ENCODE measurements around the gene EEPD1.
"Not testable (repeated sequence)": the region's sequence is repeated elsewhere in the genome, so short reads cannot be mapped to it uniquely, and the experiment has no call there.

The EEPD1 gene

DNA sequence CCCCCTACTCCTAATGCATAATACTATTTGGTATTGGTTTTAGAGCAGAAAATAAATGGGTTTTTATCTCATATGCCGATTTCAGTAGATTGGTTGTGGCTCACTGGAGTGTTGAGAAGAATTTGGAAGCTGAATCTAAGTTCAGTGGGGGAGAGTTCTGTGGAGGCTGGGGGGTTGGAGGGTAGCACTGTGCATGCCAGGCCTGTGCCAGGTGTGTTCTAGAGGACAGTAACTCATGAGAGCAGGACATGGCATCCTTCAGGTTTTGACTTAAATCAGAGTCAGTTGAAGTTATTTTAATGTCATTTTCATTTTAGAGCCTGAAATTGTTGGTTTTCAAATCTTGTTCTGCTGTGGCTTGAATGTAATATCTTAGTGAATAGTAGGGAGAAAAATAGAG lies 79.5 kb downstream of the EEPD1 start:
- DNase-seq (ENCODE audit: low spot score), result no peak
- TF ChIP-seq, protein P1, sequence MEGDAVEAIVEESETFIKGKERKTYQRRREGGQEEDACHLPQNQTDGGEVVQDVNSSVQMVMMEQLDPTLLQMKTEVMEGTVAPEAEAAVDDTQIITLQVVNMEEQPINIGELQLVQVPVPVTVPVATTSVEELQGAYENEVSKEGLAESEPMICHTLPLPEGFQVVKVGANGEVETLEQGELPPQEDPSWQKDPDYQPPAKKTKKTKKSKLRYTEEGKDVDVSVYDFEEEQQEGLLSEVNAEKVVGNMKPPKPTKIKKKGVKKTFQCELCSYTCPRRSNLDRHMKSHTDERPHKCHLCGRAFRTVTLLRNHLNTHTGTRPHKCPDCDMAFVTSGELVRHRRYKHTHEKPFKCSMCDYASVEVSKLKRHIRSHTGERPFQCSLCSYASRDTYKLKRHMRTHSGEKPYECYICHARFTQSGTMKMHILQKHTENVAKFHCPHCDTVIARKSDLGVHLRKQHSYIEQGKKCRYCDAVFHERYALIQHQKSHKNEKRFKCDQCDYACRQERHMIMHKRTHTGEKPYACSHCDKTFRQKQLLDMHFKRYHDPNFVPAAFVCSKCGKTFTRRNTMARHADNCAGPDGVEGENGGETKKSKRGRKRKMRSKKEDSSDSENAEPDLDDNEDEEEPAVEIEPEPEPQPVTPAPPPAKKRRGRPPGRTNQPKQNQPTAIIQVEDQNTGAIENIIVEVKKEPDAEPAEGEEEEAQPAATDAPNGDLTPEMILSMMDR (IDR thresholded peaks at IDR 0.05; ENCODE audit: extremely low read depth, insufficient read depth, missing control alignments), result no peak
- in situ Hi-C loops (cut with MboI; ENCODE audit: low pct_unique_long_range_greater_than_20kb, low sequenced_read_pairs, unreplicated experiment), result no loop called here

DNA sequence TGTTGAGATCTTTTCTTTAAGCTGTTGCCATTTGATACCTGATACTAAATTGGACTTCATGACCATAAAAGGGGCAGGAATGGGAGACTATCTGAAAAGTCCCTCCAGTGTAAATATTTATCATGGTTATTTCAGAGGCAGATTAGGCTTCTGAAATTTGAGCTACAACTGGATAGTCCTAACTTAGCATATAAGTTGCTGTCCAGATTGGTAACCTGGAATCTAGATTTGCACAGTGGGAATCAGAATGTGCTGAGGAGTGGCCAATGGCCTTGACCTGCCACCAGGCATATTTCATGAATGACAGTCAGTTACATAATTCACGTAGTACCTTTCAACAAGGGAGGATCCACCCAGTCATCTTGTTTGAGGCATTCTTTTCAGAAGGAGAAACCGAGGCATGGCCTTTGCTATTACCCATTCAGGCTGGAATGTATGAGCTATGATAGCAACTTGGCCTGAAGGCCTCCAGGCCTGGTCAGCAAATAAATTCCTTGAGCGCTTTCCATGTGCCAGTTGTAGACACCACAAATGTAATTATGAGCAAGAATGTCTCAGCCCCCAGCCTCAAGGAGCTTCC lies 80.0 kb downstream of the EEPD1 start:
- in situ Hi-C loops (cut with MboI; ENCODE audit: low pct_unique_long_range_greater_than_20kb, low sequenced_read_pairs, unreplicated experiment), result no loop called here
- TF ChIP-seq, protein P1 (IDR thresholded peaks at IDR 0.05; ENCODE audit: extremely low read depth, insufficient read depth, missing control alignments), result no peak
- DNase-seq (ENCODE audit: low spot score), result no peak

GRCh38 chr7:36236073-36236472 lies 83.0 kb downstream of the EEPD1 start:
- in situ Hi-C loops (cut with MboI; ENCODE audit: low pct_unique_long_range_greater_than_20kb, low sequenced_read_pairs, unreplicated experiment), result no loop called here
- TF ChIP-seq, protein P1 (IDR thresholded peaks at IDR 0.05; ENCODE audit: extremely low read depth, insufficient read depth, missing control alignments), result no peak

DNA sequence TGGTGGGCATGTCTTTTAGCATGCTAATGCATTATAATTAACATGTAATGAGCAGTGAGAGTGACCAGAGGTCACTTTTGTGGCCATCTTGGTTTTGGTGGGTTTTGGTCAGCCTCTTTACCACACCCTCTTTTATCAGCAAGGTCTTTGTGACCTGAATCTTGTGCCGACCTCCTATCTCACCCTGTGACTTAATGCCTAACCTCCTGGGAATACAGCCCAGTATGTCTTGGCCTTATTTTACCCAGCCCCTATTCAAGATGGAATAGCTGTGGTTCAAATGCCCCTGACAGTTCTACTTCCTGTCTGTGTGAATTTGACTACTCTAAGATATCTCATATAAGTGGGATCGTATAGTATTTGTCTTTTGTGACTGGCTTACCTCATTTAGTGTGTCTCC lies 85.1 kb downstream of the EEPD1 start:
- in situ Hi-C loops (cut with MboI; ENCODE audit: low pct_unique_long_range_greater_than_20kb, low sequenced_read_pairs, unreplicated experiment), result no loop called here
- TF ChIP-seq, protein P1 (IDR thresholded peaks at IDR 0.05; ENCODE audit: extremely low read depth, insufficient read depth, missing control alignments), result no peak

More at GRCh38 chr7:36236073-36236472, 83.0 kb downstream of the EEPD1 start:
- no peak for DNase-seq (ENCODE audit: low spot score)

GRCh38 chr7:36243356-36243755 lies 90.3 kb downstream of the EEPD1 start:
- DNase-seq (ENCODE audit: low spot score); in situ Hi-C loops (cut with MboI; ENCODE audit: low pct_unique_long_range_greater_than_20kb, low sequenced_read_pairs, unreplicated experiment): not testable (repeated sequence)

More for the DNA sequence above, 85.1 kb downstream of the EEPD1 start:
- no peak for DNase-seq (ENCODE audit: low spot score)

DNA sequence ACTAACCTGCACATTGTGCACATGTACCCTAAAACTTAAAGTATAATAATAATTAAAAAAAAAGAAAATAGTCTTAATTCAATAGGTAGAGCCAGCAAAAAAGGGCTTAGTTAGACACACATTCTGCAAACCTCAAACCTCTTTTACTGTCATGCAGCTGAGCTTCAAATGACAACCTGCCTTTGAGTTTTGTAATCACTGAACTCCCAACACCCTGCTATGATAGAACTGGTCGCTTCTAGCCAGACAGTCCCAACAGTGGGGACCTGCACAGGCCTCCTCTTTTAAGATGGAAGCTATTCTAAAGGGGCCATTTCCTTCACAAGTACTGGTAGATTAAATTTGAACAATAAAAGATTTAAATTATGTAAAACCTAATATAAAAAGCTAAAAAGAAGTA lies 90.9 kb downstream of the EEPD1 start:
- DNase-seq (ENCODE audit: low spot score); in situ Hi-C loops (cut with MboI; ENCODE audit: low pct_unique_long_range_greater_than_20kb, low sequenced_read_pairs, unreplicated experiment): not testable (repeated sequence)

DNA sequence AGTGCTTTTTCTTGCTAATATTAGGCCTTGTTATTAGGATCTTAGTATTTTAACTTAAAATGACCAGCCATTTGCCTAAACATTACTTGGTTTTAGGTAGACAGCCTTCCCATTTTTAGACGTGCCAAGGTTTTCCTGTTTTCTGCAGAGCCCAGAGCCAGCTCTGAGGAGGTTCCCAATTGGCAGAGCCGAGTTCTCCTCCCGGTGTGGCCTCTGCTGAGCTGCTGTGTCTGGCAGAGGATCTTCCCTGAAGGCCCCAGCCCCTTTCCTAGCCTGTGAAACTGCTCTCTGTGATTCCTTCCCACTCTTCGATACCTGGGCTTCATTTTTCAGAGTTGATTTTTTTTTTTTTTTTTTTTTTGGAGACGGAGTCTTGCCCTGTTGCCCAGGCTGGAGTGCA lies 91.4 kb downstream of the EEPD1 start:
- no peak for DNase-seq (ENCODE audit: low spot score)
- TF ChIP-seq, protein P1 (IDR thresholded peaks at IDR 0.05; ENCODE audit: extremely low read depth, insufficient read depth, missing control alignments), result no peak
- in situ Hi-C loops (cut with MboI; ENCODE audit: low pct_unique_long_range_greater_than_20kb, low sequenced_read_pairs, unreplicated experiment), result no loop called here
